ENCODE measurements around the gene ELP1. TPM values are rescaled to one million over a fixed set of nuclear protein-coding genes. Genes with fewer than 3 reads are reported as not detected.

ELP1 gene
- total RNA-seq, 1 donor from 2014 or later = 20.7 TPM

DNA sequence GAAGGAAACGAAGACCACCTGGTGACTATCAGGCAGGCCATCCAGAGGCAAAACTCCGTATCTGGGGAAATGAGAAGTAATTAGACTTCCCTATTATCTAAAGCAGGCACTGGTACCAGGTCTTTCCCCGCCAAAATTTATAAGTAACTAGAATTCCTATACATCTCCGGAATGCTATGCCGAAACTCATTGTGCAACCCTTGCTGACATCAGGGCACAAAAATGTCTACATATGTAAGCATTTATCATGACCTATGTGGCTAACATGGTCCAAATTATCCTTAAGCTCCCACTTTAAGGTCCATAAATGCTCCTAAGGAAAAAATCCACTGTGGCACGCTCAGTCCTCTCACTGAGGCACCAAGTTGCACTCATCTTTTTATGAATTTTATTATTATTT lies 95.9 kb downstream of the ELP1 start:
- H2AFZ ChIP-seq (ENCODE audit: low read depth, low read length) = no peak overlapping the region
- no peaks in the 10 kb centered on the region for H3K36me3 Mint-ChIP-seq (ENCODE audit: low read depth, unreplicated experiment)
- H3K4me3 ChIP-seq (ENCODE audit: insufficient read depth, low read depth, low read length) = no peak overlapping the region
- H3K9me3 Mint-ChIP-seq (ENCODE audit: unreplicated experiment) = no peaks in the 10 kb centered on the region
- no peaks in the 10 kb centered on the region for H3K27me3 Mint-ChIP-seq (ENCODE audit: low read depth, unreplicated experiment)
- peaks cover 8% of the 10 kb centered on the region for H3K4me1 ChIP-seq (ENCODE audit: insufficient read depth, low read length)
- H3K27ac ChIP-seq (ENCODE audit: low read depth, low read length) = no peak overlapping the region
- no peaks in the 10 kb centered on the region for H3K36me3 ChIP-seq (ENCODE audit: insufficient read depth, low read length)
- TF ChIP-seq, protein P1, sequence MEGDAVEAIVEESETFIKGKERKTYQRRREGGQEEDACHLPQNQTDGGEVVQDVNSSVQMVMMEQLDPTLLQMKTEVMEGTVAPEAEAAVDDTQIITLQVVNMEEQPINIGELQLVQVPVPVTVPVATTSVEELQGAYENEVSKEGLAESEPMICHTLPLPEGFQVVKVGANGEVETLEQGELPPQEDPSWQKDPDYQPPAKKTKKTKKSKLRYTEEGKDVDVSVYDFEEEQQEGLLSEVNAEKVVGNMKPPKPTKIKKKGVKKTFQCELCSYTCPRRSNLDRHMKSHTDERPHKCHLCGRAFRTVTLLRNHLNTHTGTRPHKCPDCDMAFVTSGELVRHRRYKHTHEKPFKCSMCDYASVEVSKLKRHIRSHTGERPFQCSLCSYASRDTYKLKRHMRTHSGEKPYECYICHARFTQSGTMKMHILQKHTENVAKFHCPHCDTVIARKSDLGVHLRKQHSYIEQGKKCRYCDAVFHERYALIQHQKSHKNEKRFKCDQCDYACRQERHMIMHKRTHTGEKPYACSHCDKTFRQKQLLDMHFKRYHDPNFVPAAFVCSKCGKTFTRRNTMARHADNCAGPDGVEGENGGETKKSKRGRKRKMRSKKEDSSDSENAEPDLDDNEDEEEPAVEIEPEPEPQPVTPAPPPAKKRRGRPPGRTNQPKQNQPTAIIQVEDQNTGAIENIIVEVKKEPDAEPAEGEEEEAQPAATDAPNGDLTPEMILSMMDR (IDR thresholded peaks at IDR 0.05; ENCODE audit: insufficient read depth, low read depth, low read length) = no peak
- TF ChIP-seq EZH2 (IDR thresholded peaks at IDR 0.05; ENCODE audit: insufficient read depth, low read length) = no peak
- H3K4me1 Mint-ChIP-seq (ENCODE audit: low read depth, unreplicated experiment) = peaks cover 6% of the 10 kb centered on the region
- no peak overlapping the region for H3K27ac Mint-ChIP-seq (ENCODE audit: unreplicated experiment)
- H4K20me1 ChIP-seq (ENCODE audit: insufficient read depth, low read length) = no peaks in the 10 kb centered on the region
- no peak overlapping the region for H3K4me3 Mint-ChIP-seq (ENCODE audit: unreplicated experiment)
- DNase-seq (ENCODE audit: low read depth) = no peak
- no peak for FAIRE-seq
- no peak overlapping the region for H3K4me2 ChIP-seq (ENCODE audit: low read length)
- H3K27me3 ChIP-seq (ENCODE audit: insufficient read depth, low read length) = no peaks in the 10 kb centered on the region
- H3K9me3 ChIP-seq (ENCODE audit: insufficient read depth, low read depth, low read length) = no peaks in the 10 kb centered on the region
- H3K9ac ChIP-seq (ENCODE audit: low read length) = no peak overlapping the region
- H3K79me2 ChIP-seq (ENCODE audit: insufficient read depth, low read length) = no peaks in the 10 kb centered on the region

DNA sequence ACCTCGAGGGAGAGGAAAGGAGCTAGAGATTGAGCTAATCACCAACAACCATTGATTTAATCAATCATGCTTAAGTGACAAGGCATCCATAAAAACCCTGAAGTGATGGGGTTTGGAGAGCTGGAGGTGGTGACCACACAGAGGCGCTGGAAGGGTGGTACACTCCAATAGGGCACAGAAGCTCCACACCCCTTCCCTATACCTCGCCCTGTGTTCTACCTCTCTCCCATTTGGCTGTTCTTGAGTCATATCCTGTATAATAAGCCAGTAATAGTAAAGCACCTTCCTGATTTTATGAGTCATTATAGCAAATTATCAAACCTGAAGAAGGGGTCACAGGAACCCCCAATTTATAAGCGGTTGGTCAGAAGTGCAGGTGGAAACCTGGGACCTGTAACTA lies 96.4 kb downstream of the ELP1 start:
- Mint-ChIP-seq H3K9me3 (ENCODE audit: unreplicated experiment) (no peaks in the 10 kb centered on the region), H3K36me3 (ENCODE audit: low read depth, unreplicated experiment) (no peaks in the 10 kb centered on the region), H3K27ac (ENCODE audit: unreplicated experiment) (no peak overlapping the region), H3K27me3 (ENCODE audit: low read depth, unreplicated experiment) (no peaks in the 10 kb centered on the region), H3K4me1 (ENCODE audit: low read depth, unreplicated experiment) (peaks cover 6% of the 10 kb centered on the region), H3K4me3 (ENCODE audit: unreplicated experiment) (no peak overlapping the region)
- no peaks in the 10 kb centered on the region for H3K79me2 ChIP-seq (ENCODE audit: insufficient read depth, low read length)
- no peaks in the 10 kb centered on the region for H3K27me3 ChIP-seq (ENCODE audit: insufficient read depth, low read length)
- no peak overlapping the region for H3K27ac ChIP-seq (ENCODE audit: low read depth, low read length)
- H3K36me3 ChIP-seq (ENCODE audit: insufficient read depth, low read length) = no peaks in the 10 kb centered on the region
- no peak for TF ChIP-seq EZH2 (IDR thresholded peaks at IDR 0.05; ENCODE audit: insufficient read depth, low read length)
- TF ChIP-seq, protein P1 (IDR thresholded peaks at IDR 0.05; ENCODE audit: insufficient read depth, low read depth, low read length) = no peak
- H3K9ac ChIP-seq (ENCODE audit: low read length) = no peak overlapping the region
- H2AFZ ChIP-seq (ENCODE audit: low read depth, low read length) = no peak overlapping the region
- no peak overlapping the region for H3K4me2 ChIP-seq (ENCODE audit: low read length)
- H3K4me1 ChIP-seq (ENCODE audit: insufficient read depth, low read length) = peaks cover 8% of the 10 kb centered on the region
- no peak overlapping the region for H3K4me3 ChIP-seq (ENCODE audit: insufficient read depth, low read depth, low read length)
- H4K20me1 ChIP-seq (ENCODE audit: insufficient read depth, low read length) = no peaks in the 10 kb centered on the region
- H3K9me3 ChIP-seq (ENCODE audit: insufficient read depth, low read depth, low read length) = no peaks in the 10 kb centered on the region
- no peak for FAIRE-seq
- DNase-seq (ENCODE audit: low read depth) = no peak

DNA sequence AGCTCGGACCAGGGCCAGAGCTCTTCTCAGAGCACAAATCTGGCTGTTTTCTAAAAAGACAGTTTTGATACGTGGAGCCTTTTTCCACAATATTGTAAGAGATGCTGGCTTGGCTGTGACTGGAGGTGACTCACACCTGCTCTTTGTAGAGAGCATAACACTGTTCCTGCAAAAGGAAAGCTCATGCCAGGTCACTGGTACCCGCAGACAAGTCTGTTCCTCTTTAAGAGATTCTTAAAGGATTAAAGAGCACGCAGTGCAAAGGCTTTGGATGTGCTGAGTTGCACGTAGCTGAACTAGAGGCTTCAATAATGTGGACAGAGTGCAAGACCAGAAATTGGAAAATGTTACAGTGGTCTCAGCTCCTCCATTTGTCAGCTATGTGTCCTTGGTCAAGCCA lies 97.1 kb downstream of the ELP1 start:
- DNase-seq (ENCODE audit: low read depth) = peak; percentile 10
- no peak overlapping the region for H3K4me3 Mint-ChIP-seq (ENCODE audit: unreplicated experiment)
- H3K27ac Mint-ChIP-seq (ENCODE audit: unreplicated experiment) = no peak overlapping the region
- Histone ChIP-seq H4K20me1 (ENCODE audit: insufficient read depth, low read length) (no peaks in the 10 kb centered on the region), H3K36me3 (ENCODE audit: insufficient read depth, low read length) (no peaks in the 10 kb centered on the region), H3K27me3 (ENCODE audit: insufficient read depth, low read length) (no peaks in the 10 kb centered on the region), H2AFZ (ENCODE audit: low read depth, low read length) (no peak overlapping the region), H3K9me3 (ENCODE audit: insufficient read depth, low read depth, low read length) (no peaks in the 10 kb centered on the region), H3K27ac (ENCODE audit: low read depth, low read length) (no peak overlapping the region), H3K4me1 (ENCODE audit: insufficient read depth, low read length) (peaks cover 8% of the 10 kb centered on the region), H3K79me2 (ENCODE audit: insufficient read depth, low read length) (no peaks in the 10 kb centered on the region), H3K9ac (ENCODE audit: low read length) (no peak overlapping the region), H3K4me2 (ENCODE audit: low read length) (no peak overlapping the region), H3K4me3 (ENCODE audit: insufficient read depth, low read depth, low read length) (no peak overlapping the region)
- TF ChIP-seq EZH2 (IDR thresholded peaks at IDR 0.05; ENCODE audit: insufficient read depth, low read length) = no peak
- TF ChIP-seq, protein P1 (IDR thresholded peaks at IDR 0.05; ENCODE audit: insufficient read depth, low read depth, low read length) = no peak
- H3K9me3 Mint-ChIP-seq (ENCODE audit: unreplicated experiment) = no peaks in the 10 kb centered on the region
- peaks cover 8% of the 10 kb centered on the region for H3K4me1 Mint-ChIP-seq (ENCODE audit: low read depth, unreplicated experiment)
- no peak for FAIRE-seq
- H3K27me3 Mint-ChIP-seq (ENCODE audit: low read depth, unreplicated experiment) = no peaks in the 10 kb centered on the region
- no peaks in the 10 kb centered on the region for H3K36me3 Mint-ChIP-seq (ENCODE audit: low read depth, unreplicated experiment)
